Fibroblast of skin of back (primary cell): ENCODE measurements around the gene PGAP2.
"Not testable (repeated sequence)": the region's sequence is repeated elsewhere in the genome, so short reads cannot be mapped to it uniquely, and the experiment has no call there.

Source experiments
- DNase-seq: peaks from one replicate; pipeline ENCODE4 v3.0.0-alpha.2; 2013

The PGAP2 gene

DNA sequence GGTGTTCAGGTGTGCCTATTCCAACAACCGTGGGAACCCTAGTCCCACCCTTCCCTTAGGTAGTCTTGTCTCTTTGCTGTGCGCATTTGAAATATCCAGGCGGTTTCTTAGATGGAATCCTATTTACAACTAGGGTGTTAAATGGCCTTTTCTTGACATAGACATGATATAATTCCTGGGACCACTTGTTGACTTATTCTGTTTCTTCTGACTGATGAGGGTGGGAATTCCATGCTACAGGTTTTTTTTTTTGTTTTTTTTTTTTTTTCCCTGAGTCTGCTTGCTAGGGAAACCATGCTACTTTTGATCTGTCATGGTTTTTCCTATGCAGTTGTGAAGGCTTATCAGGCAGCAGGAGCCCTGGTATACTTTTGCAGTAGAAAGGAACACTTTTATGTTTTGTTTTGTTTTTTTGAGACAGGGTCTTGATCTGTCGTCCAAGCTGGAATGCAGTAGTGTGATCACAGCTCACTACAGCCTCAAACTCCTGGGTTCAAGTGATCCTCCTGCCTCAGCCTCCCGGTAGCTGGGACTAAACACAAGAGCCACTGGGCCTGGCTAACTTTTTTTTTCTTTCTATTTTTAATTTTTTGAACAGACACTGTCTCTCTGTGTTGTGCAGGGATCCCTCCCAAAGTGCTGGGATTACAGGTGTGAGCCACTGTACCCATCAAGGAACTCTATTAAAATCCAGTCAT, 48.6 kb downstream of the PGAP2 start:
- DNase-seq, result no peak

DNA sequence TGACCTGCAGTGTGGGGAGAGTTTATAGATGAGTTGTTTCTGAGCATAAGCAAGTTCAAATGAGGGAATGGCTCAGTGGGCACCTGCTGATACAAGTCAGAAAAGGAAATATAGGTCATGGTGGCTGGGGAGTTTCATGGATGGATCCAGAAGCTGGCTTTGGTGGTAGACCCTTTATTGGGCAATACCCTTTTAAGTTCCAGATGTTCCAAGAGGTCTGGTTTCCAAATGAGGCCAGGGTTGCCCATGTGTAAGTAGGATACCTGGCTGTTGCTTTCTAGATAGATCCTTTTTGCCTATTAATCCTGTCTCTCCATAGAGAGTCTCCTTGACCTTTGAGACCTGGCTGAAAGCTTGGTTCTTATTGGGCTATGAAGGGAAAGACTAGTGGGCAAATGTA, 49.3 kb downstream of the PGAP2 start:
- no peak for DNase-seq

DNA sequence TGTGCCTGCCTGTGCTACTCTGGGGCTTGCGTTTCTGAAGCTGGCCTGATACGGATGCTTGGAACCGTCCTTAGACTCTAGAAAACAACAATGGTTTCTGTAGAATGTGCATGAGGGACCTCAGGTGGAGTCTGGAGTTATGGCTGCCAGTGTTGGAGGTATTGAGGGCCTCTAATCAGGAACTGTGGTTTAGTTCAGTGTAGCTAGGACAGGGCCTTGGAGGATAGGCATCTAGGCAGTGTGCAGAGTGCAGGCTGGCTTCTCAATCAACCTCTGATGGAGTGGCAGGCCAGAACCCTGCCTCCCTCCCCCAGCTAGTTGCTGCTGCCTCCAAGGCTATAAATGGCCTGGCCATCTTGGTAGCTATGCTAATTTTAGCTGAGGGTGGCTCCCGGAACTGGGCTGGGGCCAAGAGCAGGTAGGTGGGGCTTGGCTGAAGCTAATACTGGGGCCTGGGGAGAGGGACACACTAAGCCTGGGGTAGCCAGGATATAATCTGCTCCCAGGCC, 51.1 kb downstream of the PGAP2 start:
- no peak for DNase-seq

DNA sequence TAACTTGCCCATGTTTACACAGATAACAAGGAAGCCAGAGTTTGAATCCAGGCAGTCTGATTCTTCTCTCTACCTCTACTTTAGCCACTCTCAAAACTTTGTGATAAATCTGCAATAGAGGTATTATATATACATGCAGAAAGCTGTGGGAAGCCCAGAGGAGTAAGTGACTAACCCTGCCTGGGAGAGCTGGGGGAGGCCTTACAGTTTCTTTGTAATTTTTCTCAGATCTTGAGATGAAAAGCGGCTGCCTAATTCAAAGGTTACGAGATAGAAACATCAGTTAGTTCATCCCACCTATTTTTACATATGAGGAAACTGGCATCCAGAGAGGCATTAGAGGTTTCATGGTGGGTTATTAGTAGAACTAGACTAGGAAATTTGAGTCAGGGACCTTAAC, 52.0 kb downstream of the PGAP2 start:
- no peak for DNase-seq

DNA sequence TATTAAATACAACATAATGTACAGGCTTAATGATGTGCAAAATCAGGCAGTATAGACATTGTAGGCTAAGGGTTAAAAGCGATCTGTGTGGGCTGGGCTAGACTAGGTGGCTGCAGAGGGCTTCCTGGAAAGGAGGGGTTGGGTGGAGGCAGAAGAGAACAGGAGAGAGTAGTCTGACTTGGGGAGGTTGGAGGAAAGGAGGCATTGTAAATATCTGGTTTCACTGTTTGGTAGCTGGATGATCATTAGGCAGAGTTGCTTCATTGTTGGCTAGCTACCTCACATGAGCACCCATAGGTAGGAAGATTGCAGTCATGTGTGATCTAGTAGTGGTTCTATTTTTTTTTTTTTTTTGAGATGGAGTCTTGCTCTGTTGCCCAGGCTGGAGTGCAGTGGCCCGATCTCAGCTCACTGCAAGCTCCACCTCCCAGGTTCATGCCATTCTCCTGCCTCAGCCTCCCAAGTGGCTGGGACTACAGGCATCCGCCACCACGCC, 52.6 kb downstream of the PGAP2 start:
- DNase-seq, result not testable (repeated sequence)

DNA sequence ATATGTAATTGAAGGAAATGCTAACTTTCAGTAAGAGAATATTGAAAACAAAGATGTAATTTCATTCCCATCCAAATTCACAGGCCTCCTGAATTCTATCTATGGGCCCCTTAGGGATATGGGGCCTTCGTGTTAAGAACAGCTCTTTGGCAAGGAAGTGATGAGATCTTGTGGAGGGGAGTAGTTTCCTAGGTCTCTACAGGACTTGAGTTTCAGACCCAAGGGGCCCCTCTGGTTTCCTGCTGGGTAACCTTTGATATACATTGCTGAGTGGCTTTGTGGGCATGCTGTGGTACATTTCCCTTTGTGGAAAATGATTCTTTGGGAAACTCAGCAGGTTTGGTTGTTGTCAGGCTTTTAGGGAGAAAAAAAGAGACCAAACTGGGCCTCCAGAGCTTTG, 53.3 kb downstream of the PGAP2 start:
- no peak for DNase-seq

DNA sequence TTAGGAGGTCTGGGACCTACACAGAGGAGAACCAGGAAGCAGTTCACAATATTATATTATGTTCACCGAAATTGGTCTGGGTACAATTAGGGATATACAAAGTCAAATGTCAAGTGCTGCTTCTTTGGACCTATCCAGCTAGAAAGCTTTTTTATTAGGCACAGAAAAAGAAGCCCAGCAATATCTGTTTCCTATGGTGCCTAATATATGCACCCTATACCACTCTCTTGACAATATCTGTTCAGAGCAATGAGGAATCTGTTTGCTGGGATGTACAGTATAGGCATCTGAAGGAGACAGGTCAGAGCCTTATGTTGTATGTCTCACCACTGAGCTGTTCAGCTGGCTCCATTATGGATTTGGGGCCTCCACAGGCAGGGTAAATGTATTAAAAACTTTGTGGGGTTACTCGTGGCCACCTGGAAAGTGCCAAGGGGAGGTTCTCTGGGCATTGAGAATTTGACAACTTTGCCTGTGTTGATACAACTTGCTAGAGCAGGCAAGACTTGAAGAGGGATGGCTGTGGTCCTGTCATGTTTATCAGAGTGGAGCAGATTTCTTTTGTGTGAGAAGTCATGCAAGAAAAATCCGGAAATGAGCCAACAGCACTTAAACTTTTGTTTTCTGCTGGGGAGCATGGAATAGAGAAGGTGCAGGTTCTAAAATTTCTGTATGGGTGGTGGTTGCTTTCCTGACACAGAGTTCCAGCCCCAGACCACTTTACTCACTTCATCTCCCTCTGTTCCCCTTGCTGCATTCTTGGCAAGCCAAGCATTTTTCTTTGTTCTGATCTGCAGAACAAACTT, 57.2 kb downstream of the PGAP2 start:
- DNase-seq, result peak; percentile 60

DNA sequence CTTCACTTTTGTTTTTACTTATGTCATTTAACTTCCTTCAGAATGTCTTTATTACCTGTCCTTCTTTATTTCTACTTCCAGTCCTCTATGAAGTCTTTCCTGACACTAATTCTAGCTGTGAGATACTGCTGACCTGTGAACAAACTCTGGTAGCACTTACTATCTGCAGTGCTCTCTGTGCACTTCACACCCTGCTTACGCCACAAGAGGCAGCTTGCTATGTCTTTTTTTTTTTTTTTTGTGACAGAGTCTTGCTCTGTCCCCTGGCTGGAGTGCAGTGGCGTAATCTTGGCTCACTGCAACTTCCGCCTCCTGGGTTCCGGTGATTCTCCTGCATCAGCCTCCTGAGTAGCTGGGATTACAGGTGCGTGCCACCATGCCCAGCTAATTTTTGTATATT, 57.8 kb downstream of the PGAP2 start:
- no peak for DNase-seq

DNA sequence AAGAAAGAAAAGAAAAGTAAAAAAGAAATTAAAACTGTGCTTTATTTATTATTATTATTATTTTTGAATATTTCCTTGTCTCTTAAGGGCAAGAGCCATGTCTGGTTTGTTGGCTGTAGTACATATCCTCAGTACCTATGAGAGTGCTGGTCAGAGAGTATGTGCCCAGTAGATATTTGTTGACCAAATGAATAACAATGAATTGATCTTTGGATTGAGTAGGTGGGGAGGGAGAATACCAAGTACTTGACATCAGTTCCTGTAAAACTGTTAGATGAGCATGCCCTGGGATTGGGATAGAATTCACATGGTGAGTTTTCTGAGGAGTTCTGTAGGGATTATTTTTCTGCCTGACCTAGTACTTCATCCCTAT, 58.5 kb downstream of the PGAP2 start:
- no peak for DNase-seq

DNA sequence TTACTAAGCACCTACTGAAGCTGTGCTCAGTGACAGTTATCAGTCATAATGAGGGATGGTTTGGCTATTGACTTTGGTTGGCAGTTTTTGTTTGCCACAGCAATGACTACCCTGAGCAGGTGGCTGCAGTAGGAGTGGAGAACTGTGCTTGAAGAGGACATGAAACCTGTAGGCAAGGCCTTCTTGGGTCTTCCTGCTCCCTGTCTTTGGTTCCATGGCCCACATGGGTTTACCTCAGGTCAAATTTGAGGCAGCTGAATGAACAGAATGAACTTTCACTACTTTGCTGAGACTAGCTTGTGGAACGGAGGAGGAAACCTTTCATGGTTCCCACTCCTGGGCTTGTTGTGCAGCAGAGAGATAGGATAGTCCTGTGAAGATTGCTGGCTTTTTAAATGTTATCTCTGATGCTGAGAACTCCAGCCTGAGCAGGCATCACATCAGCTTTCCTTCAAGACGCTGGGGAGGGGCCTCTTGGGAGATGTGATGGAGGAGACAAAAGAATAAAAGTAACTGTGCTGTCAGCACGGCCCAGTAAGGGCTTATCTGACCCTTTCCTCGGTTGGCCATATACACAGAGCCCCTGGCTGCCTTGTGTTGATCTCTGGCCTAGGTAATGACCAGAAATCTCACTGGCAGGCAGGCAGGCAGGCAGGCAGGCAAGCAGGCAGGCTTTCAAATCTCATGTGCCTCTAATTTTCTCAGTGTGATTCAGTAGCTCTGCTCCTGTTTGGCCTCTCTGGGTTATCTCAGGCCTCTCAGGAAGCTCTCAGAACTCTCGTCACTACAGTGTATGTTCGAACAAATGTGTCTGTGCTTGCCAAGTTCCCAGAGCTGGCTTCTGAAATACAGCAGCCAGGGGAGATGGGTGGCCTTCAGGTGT, 59.1 kb downstream of the PGAP2 start:
- no peak for DNase-seq

DNA sequence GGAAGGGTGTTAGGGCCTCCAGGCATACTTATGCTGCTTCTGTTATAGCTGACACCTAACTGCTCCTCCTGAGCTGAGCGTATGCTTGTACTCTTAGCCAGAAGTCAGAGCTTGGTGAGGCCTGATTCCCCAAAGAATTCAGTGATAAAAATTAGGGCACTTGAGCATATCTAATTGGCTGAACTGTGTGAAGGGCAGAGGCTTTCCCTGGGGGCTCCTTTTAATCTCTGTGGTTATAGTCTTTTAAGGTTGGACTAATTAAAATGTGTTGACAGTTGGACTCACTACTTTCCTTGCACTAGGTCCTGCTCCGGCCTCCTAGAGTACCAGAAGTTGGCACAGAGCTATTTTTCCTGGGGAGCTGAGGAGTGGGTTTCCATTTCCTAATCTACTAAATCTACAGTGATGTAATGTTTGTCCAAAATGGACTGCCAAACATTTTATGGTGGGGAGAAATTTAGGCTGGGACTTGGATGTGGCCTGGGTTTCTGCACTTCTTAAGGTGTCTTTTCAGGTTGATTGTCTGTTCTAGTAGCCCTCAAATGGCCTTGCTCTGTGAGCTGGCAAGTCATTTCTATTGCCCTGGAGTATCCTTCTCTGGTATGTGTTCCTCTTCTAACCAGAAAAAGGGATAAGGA, 65.5 kb downstream of the PGAP2 start:
- no peak for DNase-seq
